LHCN-M2 (cell line): Measurements from ENCODE around the gene PRKCB. TPM values are rescaled to one million over a fixed set of nuclear protein-coding genes. Genes with fewer than 3 reads are reported as not detected.
"Not testable (repeated sequence)": the region's sequence is repeated elsewhere in the genome, so short reads cannot be mapped to it uniquely, and the experiment has no call there.

Experiments used
- DNase-seq: peaks from one replicate; pipeline ENCODE4 v3.0.0-alpha.2; 2012; ENCODE audit warnings: low read depth
- total RNA-seq: library from RNA; depleted of rRNA; stranded (reverse); fragments of >200 nt; gene quantifications from 2 replicates; pipeline ENCODE4 v1.2.3, GENCODE V29; 2014

Gene PRKCB
- total RNA-seq, 1 experiment from 2014 or later, result not detected

GRCh38 chr16:23902034-23902747 is 66.4 kb downstream of the PRKCB start:
- DNase-seq, result no peak

GRCh38 chr16:23902748-23903414 is 67.1 kb downstream of the PRKCB start:
- no peak for DNase-seq

GRCh38 chr16:23905027-23905426 is 69.2 kb downstream of the PRKCB start:
- no peak for DNase-seq

GRCh38 chr16:23907457-23907902 is 71.7 kb downstream of the PRKCB start:
- DNase-seq, result no peak

GRCh38 chr16:23907903-23908302 is 72.1 kb downstream of the PRKCB start:
- no peak for DNase-seq

- DNase-seq, result no peak
Measured at GRCh38 chr16:23908790-23909189, 73.0 kb downstream of the PRKCB start.

GRCh38 chr16:23909792-23910418 is 74.1 kb downstream of the PRKCB start:
- DNase-seq, result no peak

- DNase-seq, result no peak
Measured at GRCh38 chr16:23914946-23915530, 79.3 kb downstream of the PRKCB start.

GRCh38 chr16:23916552-23916951 is 80.8 kb downstream of the PRKCB start:
- DNase-seq, result not testable (repeated sequence)

GRCh38 chr16:23917621-23918020 is 81.8 kb downstream of the PRKCB start:
- no peak for DNase-seq

- no peak for DNase-seq
Measured at GRCh38 chr16:23920446-23920845, 84.7 kb downstream of the PRKCB start.

GRCh38 chr16:23920899-23921298 is 85.1 kb downstream of the PRKCB start:
- DNase-seq, result no peak

GRCh38 chr16:23922406-23922805 is 86.6 kb downstream of the PRKCB start:
- DNase-seq, result no peak

GRCh38 chr16:23924128-23924527 is 88.3 kb downstream of the PRKCB start:
- DNase-seq, result no peak

- DNase-seq, result no peak
Measured at GRCh38 chr16:23927796-23928195, 92.0 kb downstream of the PRKCB start.

- DNase-seq, result no peak
Measured at GRCh38 chr16:23929237-23929636, 93.5 kb downstream of the PRKCB start.

- no peak for DNase-seq
Measured at GRCh38 chr16:23929856-23930255, 94.1 kb downstream of the PRKCB start.

GRCh38 chr16:23930791-23931190 is 95.0 kb downstream of the PRKCB start:
- no peak for DNase-seq

GRCh38 chr16:23931199-23931598 is 95.4 kb downstream of the PRKCB start:
- DNase-seq, result no peak

- DNase-seq, result not testable (repeated sequence)
Measured at GRCh38 chr16:23933650-23934049, 97.9 kb downstream of the PRKCB start.

GRCh38 chr16:23934610-23935236 is 98.9 kb downstream of the PRKCB start:
- DNase-seq, result no peak

- no peak for DNase-seq
Measured at GRCh38 chr16:23940111-23940510, 104.3 kb downstream of the PRKCB start.
